B cell (primary cell): ENCODE results near the gene CUTA. TPM values are rescaled to one million over a fixed set of nuclear protein-coding genes. Genes with fewer than 3 reads are reported as not detected.

Source experiments
- ATAC-seq: fragments of 200-7000 bp; cut with Tn5 transposase; one replicate; pipeline ENCODE4 v1.10.0; 2021; ENCODE audit warnings: low read depth, mild to moderate bottlenecking, moderate number of reproducible peaks, moderate library complexity
- CTCF ChIA-PET: fragments of 350-600 bp; sonication (Branson Sonifier 250); formaldehyde crosslinking; loops from one replicate; lab custom pipeline; 2021; ENCODE audit warnings: antibody characterized with exemption, inconsistent platforms; lab: Charles Lee
- POLR2A ChIA-PET: fragments of 350-600 bp; sonication (Branson Sonifier 250); formaldehyde crosslinking; loops from one replicate; lab custom pipeline; 2021; ENCODE audit warnings: antibody characterized with exemption; lab: Charles Lee
- DNase-seq: peaks from one replicate; pipeline ENCODE4 v3.0.0; 2013
- H2AFZ ChIP-seq: 2 replicates; pipeline ENCODE4 v1.6.1; 2012; ENCODE audit warnings: mild to moderate bottlenecking, low read depth, low read length; ENCODE audit not compliant: insufficient read depth, poor library complexity, severe bottlenecking
- H3K27ac ChIP-seq, 2 donors: 1 replicate in 1 of 2; 2 replicates in 1 of 2; pipeline ENCODE4 v1.5.1; 2012 to 2013; ENCODE audit warnings: low read length in 2 of 2, mild to moderate bottlenecking in 2 of 2, moderate library complexity in 1 of 2
- H3K27me3 ChIP-seq, 4 experiments: fragments of 200-600 bp in 1 of 4; sonication (generic) in 1 of 4; replicated peaks in 1 of 4; 1 replicate in 2 of 4; 2 replicates in 2 of 4; pipeline versions ENCODE4 v1.6.1 to v1.7.0; 2013 to 2016; ENCODE audit warnings: low read length in 3 of 4, mild to moderate bottlenecking in 2 of 4, mixed read lengths in 1 of 4, moderate library complexity in 1 of 4; ENCODE audit not compliant: insufficient read depth in 4 of 4, control insufficient read depth in 3 of 4; ENCODE audit errors: control extremely low read depth in 1 of 4
- H3K36me3 ChIP-seq, 2 experiments: replicated peaks in 1 of 2; 1 replicate in 1 of 2; 2 replicates in 1 of 2; pipeline versions ENCODE4 v1.6.1 to v1.7.1; 2013; ENCODE audit warnings: low read length in 1 of 2; ENCODE audit not compliant: insufficient read depth in 2 of 2, control insufficient read depth in 1 of 2; ENCODE audit errors: control extremely low read depth in 1 of 2, extremely low read depth in 1 of 2
- H3K4me1 ChIP-seq, 2 donors: fragments of 200-600 bp in 1 of 2; sonication (generic) in 1 of 2; 1 replicate in 1 of 2; 2 replicates in 1 of 2; pipeline versions ENCODE4 v1.5.1 to v1.6.1; 2013 to 2017; ENCODE audit warnings: low read length in 2 of 2; ENCODE audit not compliant: control insufficient read depth in 2 of 2, insufficient read depth in 2 of 2
- H3K4me2 ChIP-seq: replicated peaks from 2 replicates; pipeline ENCODE3; 2012; ENCODE audit warnings: mild to moderate bottlenecking, low read depth, low read length; ENCODE audit not compliant: poor library complexity, severe bottlenecking
- H3K4me3 ChIP-seq, 5 experiments: fragments of 200-600 bp in 1 of 5; sonication (generic) in 1 of 5; 1 replicate in 3 of 5; 2 replicates in 2 of 5; pipeline versions ENCODE4 v1.5.1 to v1.7.0; 2011 to 2016; ENCODE audit warnings: low read length in 4 of 5, mild to moderate bottlenecking in 4 of 5, low read depth in 2 of 5, control low read depth in 1 of 5, moderate library complexity in 1 of 5; ENCODE audit not compliant: insufficient read depth in 1 of 5; ENCODE audit errors: control extremely low read depth in 1 of 5, extremely low read depth in 1 of 5
- H3K79me2 ChIP-seq: fragments of 200-600 bp; sonication (generic); one replicate; pipeline ENCODE4 v1.6.0; 2016; ENCODE audit warnings: low read length; ENCODE audit not compliant: control insufficient read depth, insufficient read depth
- H3K9ac ChIP-seq: fragments of 200-600 bp; sonication (generic); 2 replicates; pipeline ENCODE4 v1.6.1; 2017; ENCODE audit warnings: mild to moderate bottlenecking, low read length, moderate library complexity
- H3K9me3 ChIP-seq, 3 donors: one replicate each; pipeline versions ENCODE4 v1.6.1 to v1.7.1; 2013; ENCODE audit warnings: low read length in 2 of 3; ENCODE audit not compliant: control insufficient read depth in 2 of 3, insufficient read depth in 1 of 3; ENCODE audit errors: control extremely low read depth in 1 of 3
- H4K20me1 ChIP-seq: 2 replicates; pipeline ENCODE4 v1.6.0; 2012; ENCODE audit warnings: mild to moderate bottlenecking, low read length; ENCODE audit not compliant: insufficient read depth, control insufficient read depth, poor library complexity, severe bottlenecking
- H3K27ac Mint-ChIP-seq: one replicate; pipeline ENCODE4 v1.8.0; 2021; ENCODE audit warnings: mixed read lengths
- H3K27me3 Mint-ChIP-seq: one replicate; pipeline ENCODE4 v1.8.0; 2021; ENCODE audit warnings: mixed read lengths
- H3K4me1 Mint-ChIP-seq: one replicate; pipeline ENCODE4 v1.8.0; 2021; ENCODE audit warnings: mixed read lengths
- H3K4me3 Mint-ChIP-seq: one replicate; pipeline ENCODE4 v1.8.0; 2021; ENCODE audit warnings: mixed read lengths
- H3K9me3 Mint-ChIP-seq: one replicate; pipeline ENCODE4 v1.8.0; 2022; ENCODE audit warnings: mixed read lengths; ENCODE audit not compliant: insufficient read depth
- EZH2 ChIP-seq: IDR thresholded peaks from 2 replicates; pipeline ENCODE4 v1.6.1; 2012; ENCODE audit warnings: borderline replicate concordance, low read depth, mild to moderate bottlenecking, moderate library complexity, low read length; ENCODE audit not compliant: insufficient read depth, poor library complexity, severe bottlenecking
- WGBS: methylation state at CpG from one replicate; pipeline ENCODE4 v1.1.5; 2013; ENCODE audit warnings: missing lambda C conversion rate; ENCODE audit not compliant: insufficient coverage; 5-methylcytosine and 5-hydroxymethylcytosine counted together
- intact Hi-C: fragments of 100-400 bp; cut with micrococcal nuclease; formaldehyde crosslinking; loops from one replicate; pipeline ENCODE4 v1.10.0; 2022
- polyA plus RNA-seq: library from polyadenylated mRNA; depleted of rRNA; stranded (reverse); fragments of >200 nt; gene quantifications from 2 replicates; pipeline ENCODE4 v1.2.3, GENCODE V29; 2012
- total RNA-seq, 2 donors: library from RNA; stranded (reverse); fragments of 120-200 nt in 1 of 2; gene quantifications; 1 replicate in 1 of 2; 2 replicates in 1 of 2; pipeline versions ENCODE4 v1.2.3 to v1.2.4, GENCODE V29; 2013 to 2022
- TF ChIP-seq, protein P1 (sequence below): fragments of 200-600 bp; IDR thresholded peaks from one replicate; pipeline ENCODE4 v1.8.0; 2022; ENCODE audit warnings: antibody characterized with exemption, mild to moderate bottlenecking

The CUTA gene
- total and polyA plus RNA-seq, 2 donors (not counting 1 experiment from before 2014, with no cell fraction given): 137 to 226 TPM

DNA sequence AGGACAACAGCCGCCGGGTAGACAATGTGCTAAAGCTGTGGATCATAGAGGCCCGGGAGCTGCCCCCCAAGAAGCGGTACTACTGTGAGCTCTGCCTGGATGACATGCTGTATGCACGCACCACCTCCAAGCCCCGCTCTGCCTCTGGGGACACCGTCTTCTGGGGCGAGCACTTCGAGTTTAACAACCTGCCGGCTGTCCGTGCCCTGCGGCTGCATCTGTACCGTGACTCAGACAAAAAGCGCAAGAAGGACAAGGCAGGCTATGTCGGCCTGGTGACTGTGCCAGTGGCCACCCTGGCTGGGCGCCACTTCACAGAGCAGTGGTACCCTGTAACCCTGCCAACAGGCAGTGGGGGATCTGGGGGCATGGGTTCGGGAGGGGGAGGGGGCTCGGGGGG, 19.8 kb upstream of the CUTA start:
- H3K79me2 ChIP-seq: peaks cover 5% of the 10 kb centered on the region
- CTCF ChIA-PET: no interaction called here
- intact Hi-C loops: no loop called here

DNA sequence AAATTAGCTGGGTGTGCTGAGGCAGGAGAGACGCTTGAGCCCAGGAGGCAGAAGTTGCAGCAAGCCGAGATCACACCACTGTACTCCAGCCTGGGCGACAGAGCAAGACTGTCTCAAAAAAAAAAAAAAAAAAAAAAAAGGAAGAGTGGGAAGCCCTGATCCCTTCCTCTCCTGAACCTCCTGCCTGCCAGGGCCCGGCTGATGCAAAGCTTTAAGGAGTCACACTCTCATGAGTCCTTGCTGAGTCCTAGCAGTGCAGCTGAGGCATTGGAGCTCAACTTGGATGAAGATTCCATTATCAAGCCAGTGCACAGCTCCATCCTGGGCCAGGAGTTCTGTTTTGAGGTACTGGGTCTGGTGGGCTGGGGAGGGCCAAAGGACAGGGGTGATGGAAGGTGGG, 17.1 kb upstream of the CUTA start:
- ChIA-PET POLR2A (no interaction called here), CTCF (interaction anchor here (0.6 to 1.3 kb wide), 2 partner anchors 20 to 271 kb away, joined by 3 to 4 read pairs; partner anchors contain the start of gene ZBTB9)
- Histone ChIP-seq H3K36me3 (peaks cover 6 to 39% of the 10 kb centered on the region in 2 experiments), H3K4me2 (no peak overlapping the region), H3K9ac (no peak overlapping the region), H3K27ac (no peak overlapping the region), H3K4me3 (no peak overlapping the region), H3K4me1 (peaks cover 38 to 42% of the 10 kb centered on the region in 2 donors), H4K20me1 (no peaks in the 10 kb centered on the region), H3K9me3 (no peaks in the 10 kb centered on the region), H2AFZ (no peak overlapping the region), H3K79me2 (peaks cover 13% of the 10 kb centered on the region), H3K27me3 (no peaks in the 10 kb centered on the region)
- Mint-ChIP-seq H3K9me3 (no peaks in the 10 kb centered on the region), H3K4me1 (peaks cover 41% of the 10 kb centered on the region), H3K27me3 (no peaks in the 10 kb centered on the region), H3K4me3 (no peak overlapping the region), H3K27ac (no peak overlapping the region)
- TF ChIP-seq EZH2: no peak
- TF ChIP-seq, protein P1, sequence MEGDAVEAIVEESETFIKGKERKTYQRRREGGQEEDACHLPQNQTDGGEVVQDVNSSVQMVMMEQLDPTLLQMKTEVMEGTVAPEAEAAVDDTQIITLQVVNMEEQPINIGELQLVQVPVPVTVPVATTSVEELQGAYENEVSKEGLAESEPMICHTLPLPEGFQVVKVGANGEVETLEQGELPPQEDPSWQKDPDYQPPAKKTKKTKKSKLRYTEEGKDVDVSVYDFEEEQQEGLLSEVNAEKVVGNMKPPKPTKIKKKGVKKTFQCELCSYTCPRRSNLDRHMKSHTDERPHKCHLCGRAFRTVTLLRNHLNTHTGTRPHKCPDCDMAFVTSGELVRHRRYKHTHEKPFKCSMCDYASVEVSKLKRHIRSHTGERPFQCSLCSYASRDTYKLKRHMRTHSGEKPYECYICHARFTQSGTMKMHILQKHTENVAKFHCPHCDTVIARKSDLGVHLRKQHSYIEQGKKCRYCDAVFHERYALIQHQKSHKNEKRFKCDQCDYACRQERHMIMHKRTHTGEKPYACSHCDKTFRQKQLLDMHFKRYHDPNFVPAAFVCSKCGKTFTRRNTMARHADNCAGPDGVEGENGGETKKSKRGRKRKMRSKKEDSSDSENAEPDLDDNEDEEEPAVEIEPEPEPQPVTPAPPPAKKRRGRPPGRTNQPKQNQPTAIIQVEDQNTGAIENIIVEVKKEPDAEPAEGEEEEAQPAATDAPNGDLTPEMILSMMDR: no peak
- ATAC-seq: no peak
- no peak for DNase-seq
- WGBS: no CpG with 5 or more reads among the region's 4 CpGs
- intact Hi-C loops: no loop called here

More for the DNA sequence above, 19.8 kb upstream of the CUTA start:
- DNase-seq (no peak), ATAC-seq (no peak)
- Mint-ChIP-seq H3K4me1 (peaks cover 15% of the 10 kb centered on the region), H3K4me3 (no peak overlapping the region), H3K27ac (no peak overlapping the region), H3K9me3 (no peaks in the 10 kb centered on the region), H3K27me3 (no peaks in the 10 kb centered on the region)
- H3K36me3 ChIP-seq: peaks cover 6 to 57% of the 10 kb centered on the region in 2 experiments
- no peaks in the 10 kb centered on the region for H4K20me1 ChIP-seq
- no peaks in the 10 kb centered on the region for H3K27me3 ChIP-seq
- H3K9ac ChIP-seq: no peak overlapping the region
- H2AFZ ChIP-seq: no peak overlapping the region
- no peak overlapping the region for H3K4me3 ChIP-seq
- TF ChIP-seq, protein P1: no peak
- no peak for TF ChIP-seq EZH2
- POLR2A ChIA-PET: no interaction called here
- H3K27ac ChIP-seq: no peak overlapping the region
- H3K4me2 ChIP-seq: no peak overlapping the region
- H3K9me3 ChIP-seq: no peaks in the 10 kb centered on the region
- WGBS: 96% methylated on average over 15 of the region's 18 CpGs
- H3K4me1 ChIP-seq: peaks cover 11 to 14% of the 10 kb centered on the region in 2 donors
